Keratinocyte (primary cell): ENCODE data around the gene IFNL4.

Source experiments
- EZH2 ChIP-seq: IDR thresholded peaks from one replicate; pipeline ENCODE4 v1.6.1; 2012; ENCODE audit warnings: inconsistent platforms, mild to moderate bottlenecking, low read length, moderate library complexity
- TF ChIP-seq, protein P1 (sequence below), 3 experiments: IDR thresholded peaks in 1 of 3; conservative IDR thresholded peaks in 1 of 3; optimal IDR thresholded peaks in 1 of 3; 2 replicates in 2 of 3; 3 replicates in 1 of 3; pipeline versions ENCODE3 to v1.5.1; 2011; ENCODE audit warnings: low read length in 3 of 3, mild to moderate bottlenecking in 3 of 3, moderate library complexity in 2 of 3, control low read depth in 1 of 3, inconsistent platforms in 1 of 3; ENCODE audit not compliant: insufficient read depth in 2 of 3; ENCODE audit errors: extremely low read depth in 1 of 3

DNA sequence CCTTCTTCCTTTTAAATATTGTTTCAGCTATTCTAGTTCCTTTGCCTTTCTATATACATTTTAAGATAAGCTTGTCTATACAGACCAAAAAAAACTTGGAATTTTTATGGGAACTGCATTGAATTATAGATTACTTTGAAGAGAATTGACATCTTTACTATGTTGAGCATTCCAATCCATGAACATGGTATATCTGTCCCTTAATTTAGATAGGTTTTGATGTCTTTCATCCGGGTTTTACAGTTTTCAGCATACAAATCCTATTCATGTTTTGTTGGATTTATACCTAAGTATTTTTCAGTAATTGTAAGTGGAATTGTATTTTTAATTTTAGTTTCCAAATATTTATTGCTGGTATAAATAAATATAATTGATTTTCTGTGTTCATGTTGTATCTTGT, 35.4 kb upstream of the IFNL4 start:
- TF ChIP-seq, protein P1, sequence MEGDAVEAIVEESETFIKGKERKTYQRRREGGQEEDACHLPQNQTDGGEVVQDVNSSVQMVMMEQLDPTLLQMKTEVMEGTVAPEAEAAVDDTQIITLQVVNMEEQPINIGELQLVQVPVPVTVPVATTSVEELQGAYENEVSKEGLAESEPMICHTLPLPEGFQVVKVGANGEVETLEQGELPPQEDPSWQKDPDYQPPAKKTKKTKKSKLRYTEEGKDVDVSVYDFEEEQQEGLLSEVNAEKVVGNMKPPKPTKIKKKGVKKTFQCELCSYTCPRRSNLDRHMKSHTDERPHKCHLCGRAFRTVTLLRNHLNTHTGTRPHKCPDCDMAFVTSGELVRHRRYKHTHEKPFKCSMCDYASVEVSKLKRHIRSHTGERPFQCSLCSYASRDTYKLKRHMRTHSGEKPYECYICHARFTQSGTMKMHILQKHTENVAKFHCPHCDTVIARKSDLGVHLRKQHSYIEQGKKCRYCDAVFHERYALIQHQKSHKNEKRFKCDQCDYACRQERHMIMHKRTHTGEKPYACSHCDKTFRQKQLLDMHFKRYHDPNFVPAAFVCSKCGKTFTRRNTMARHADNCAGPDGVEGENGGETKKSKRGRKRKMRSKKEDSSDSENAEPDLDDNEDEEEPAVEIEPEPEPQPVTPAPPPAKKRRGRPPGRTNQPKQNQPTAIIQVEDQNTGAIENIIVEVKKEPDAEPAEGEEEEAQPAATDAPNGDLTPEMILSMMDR (optimal IDR thresholded peaks at IDR 0.05 in 1 of 3, IDR thresholded peaks at IDR 0.05 in 1 of 3, conservative IDR thresholded peaks at IDR 0.05 in 1 of 3; ENCODE audit: extremely low read depth in 1 of 3, insufficient read depth in 2 of 3, low read length in 3 of 3), result no peak
- TF ChIP-seq EZH2, result no peak
